CD4-positive, alpha-beta T cell treated with Interleukin-6 for 4 hours (primary cell): Measurements from ENCODE around the gene GPR141.

Experiments used
- DNase-seq: peaks from one replicate; pipeline ENCODE4 v3.0.0-alpha.2; 2020; ENCODE audit warnings: mixed read lengths

The GPR141 gene

GRCh38 chr7:37683246-37684120 lies at the start of gene GPR141:
GPR141 (plus strand) TSS chr7:37683766; CDS start chr7:37740394, 56,628 bp downstream.
- no peak for DNase-seq

GRCh38 chr7:37635346-37635745 lies 48.2 kb upstream of the GPR141 start:
- no peak for DNase-seq

- DNase-seq = no peak
Measured at GRCh38 chr7:37642028-37642540, 41.5 kb upstream of the GPR141 start.

- DNase-seq = no peak
Measured at GRCh38 chr7:37643876-37644275, 39.7 kb upstream of the GPR141 start.

GRCh38 chr7:37645282-37646050 lies 38.1 kb upstream of the GPR141 start:
- DNase-seq = no peak

- no peak for DNase-seq
Measured at GRCh38 chr7:37656913-37657530, 26.5 kb upstream of the GPR141 start.

- no peak for DNase-seq
Measured at GRCh38 chr7:37657816-37658215, 25.8 kb upstream of the GPR141 start.

GRCh38 chr7:37659971-37660565 lies 23.5 kb upstream of the GPR141 start:
- DNase-seq = no peak

GRCh38 chr7:37660614-37661013 lies 23.0 kb upstream of the GPR141 start:
- DNase-seq = no peak

- DNase-seq = no peak
Measured at GRCh38 chr7:37663693-37664092, 19.9 kb upstream of the GPR141 start.

- DNase-seq = no peak
Measured at GRCh38 chr7:37665352-37666022, 18.1 kb upstream of the GPR141 start.

GRCh38 chr7:37666026-37666799 lies 17.4 kb upstream of the GPR141 start:
- no peak for DNase-seq

- DNase-seq = no peak
Measured at GRCh38 chr7:37669818-37670217, 13.7 kb upstream of the GPR141 start.

- no peak for DNase-seq
Measured at GRCh38 chr7:37670436-37670835, 13.1 kb upstream of the GPR141 start.

- DNase-seq = no peak
Measured at GRCh38 chr7:37671876-37672275, 11.7 kb upstream of the GPR141 start.

GRCh38 chr7:37672926-37673325 lies 10.6 kb upstream of the GPR141 start:
- no peak for DNase-seq

- DNase-seq = no peak
Measured at GRCh38 chr7:37673523-37673922, 10.0 kb upstream of the GPR141 start.

- no peak for DNase-seq
Measured at GRCh38 chr7:37674531-37674930, 9.0 kb upstream of the GPR141 start.

- DNase-seq = no peak
Measured at GRCh38 chr7:37675749-37676148, 7.8 kb upstream of the GPR141 start.

- no peak for DNase-seq
Measured at GRCh38 chr7:37684927-37685326, 1.4 kb downstream of the GPR141 start.

GRCh38 chr7:37686556-37687345 lies 3.2 kb downstream of the GPR141 start:
- no peak for DNase-seq
